ENCODE data around the gene MRPL27.

MRPL27 gene

GRCh38 chr17:50382931-50383330, 9.9 kb upstream of the MRPL27 start:
- DNase-seq: no peak

GRCh38 chr17:50381920-50382319, 8.9 kb upstream of the MRPL27 start:
- no peak for DNase-seq

GRCh38 chr17:50381260-50381815, 8.4 kb upstream of the MRPL27 start:
- no peak for DNase-seq

GRCh38 chr17:50380369-50381259, 7.6 kb upstream of the MRPL27 start:
- no peak for DNase-seq

- DNase-seq: no peak
Measured at GRCh38 chr17:50379351-50380132, 6.6 kb upstream of the MRPL27 start.

GRCh38 chr17:50375858-50376538, 3.0 kb upstream of the MRPL27 start:
- no peak for DNase-seq

GRCh38 chr17:50373705-50374104, 721 bp upstream of the MRPL27 start:
- DNase-seq: no peak

GRCh38 chr17:50372222-50372757, 694 bp downstream of the MRPL27 start:
- no peak for DNase-seq

GRCh38 chr17:50371526-50371925, 1.5 kb downstream of the MRPL27 start:
- DNase-seq: no peak

- DNase-seq: no peak
Measured at GRCh38 chr17:50370052-50370451, 2.9 kb downstream of the MRPL27 start.

GRCh38 chr17:50367401-50367800, 5.6 kb downstream of the MRPL27 start:
- DNase-seq: no peak

GRCh38 chr17:50365649-50366393, 7.2 kb downstream of the MRPL27 start:
- DNase-seq: no peak

GRCh38 chr17:50365165-50365564, 7.8 kb downstream of the MRPL27 start:
- no peak for DNase-seq

- DNase-seq: no peak
Measured at GRCh38 chr17:50364715-50365114, 8.3 kb downstream of the MRPL27 start.

- no peak for DNase-seq
Measured at GRCh38 chr17:50364061-50364458, 8.9 kb downstream of the MRPL27 start.

GRCh38 chr17:50363217-50364060, 9.5 kb downstream of the MRPL27 start:
- no peak for DNase-seq

- no peak for DNase-seq
Measured at GRCh38 chr17:50362661-50363060, 10.3 kb downstream of the MRPL27 start.

GRCh38 chr17:50361561-50362480, 11.2 kb downstream of the MRPL27 start:
- DNase-seq: no peak

GRCh38 chr17:50360486-50361115, 12.4 kb downstream of the MRPL27 start:
- no peak for DNase-seq
